Amygdala (tissue), 56 donors: Measurements from ENCODE around the gene IKBKG.
"Not testable (repeated sequence)": the region's sequence is repeated elsewhere in the genome, so short reads cannot be mapped to it uniquely, and the experiment has no call there.

Experiments
- DNase-seq, 56 donors: peaks; one replicate each; lab custom pipeline; 2025; lab: John Stamatoyannopoulos, UW

Gene IKBKG

GRCh38 chrX:154547245-154548027 lies at the start of gene IKBKG:
Gene IKBKG (plus strand): TSS chrX:154547620. CDS start chrX:154552003, 4,383 bp downstream.
- peak; percentile 9 to 92 (median 82) for DNase-seq

GRCh38 chrX:154501423-154501822 lies 46.0 kb upstream of the IKBKG start:
- not testable (repeated sequence) for DNase-seq

DNA sequence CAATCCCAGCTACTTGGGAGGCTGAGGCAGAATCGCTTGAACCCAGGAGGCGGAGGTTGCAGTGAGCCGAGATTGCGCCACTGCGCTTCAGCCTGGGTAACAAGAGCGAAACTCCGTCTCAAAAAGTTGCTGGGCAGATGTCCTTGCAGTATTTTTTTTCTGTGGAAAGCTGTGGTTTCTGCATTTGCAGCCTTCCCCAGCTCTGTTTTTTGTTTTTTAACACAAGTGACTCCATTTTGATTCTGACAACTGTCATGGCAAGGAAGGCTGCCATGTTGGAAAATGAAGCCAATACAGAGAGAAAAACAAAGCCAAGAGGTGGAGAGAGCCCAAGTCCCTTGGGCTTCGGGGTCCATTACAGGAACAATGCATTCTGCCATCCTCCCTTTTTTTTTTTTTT lies 45.3 kb upstream of the IKBKG start:
- DNase-seq = no peak

GRCh38 chrX:154502989-154503388 lies 44.4 kb upstream of the IKBKG start:
- DNase-seq = no peak

GRCh38 chrX:154505734-154506133 lies 41.7 kb upstream of the IKBKG start:
- DNase-seq = no peak

- peak in 1 of 56 donors; percentile 8 for DNase-seq
Observed at GRCh38 chrX:154506483-154507332, 40.7 kb upstream of the IKBKG start.

DNA sequence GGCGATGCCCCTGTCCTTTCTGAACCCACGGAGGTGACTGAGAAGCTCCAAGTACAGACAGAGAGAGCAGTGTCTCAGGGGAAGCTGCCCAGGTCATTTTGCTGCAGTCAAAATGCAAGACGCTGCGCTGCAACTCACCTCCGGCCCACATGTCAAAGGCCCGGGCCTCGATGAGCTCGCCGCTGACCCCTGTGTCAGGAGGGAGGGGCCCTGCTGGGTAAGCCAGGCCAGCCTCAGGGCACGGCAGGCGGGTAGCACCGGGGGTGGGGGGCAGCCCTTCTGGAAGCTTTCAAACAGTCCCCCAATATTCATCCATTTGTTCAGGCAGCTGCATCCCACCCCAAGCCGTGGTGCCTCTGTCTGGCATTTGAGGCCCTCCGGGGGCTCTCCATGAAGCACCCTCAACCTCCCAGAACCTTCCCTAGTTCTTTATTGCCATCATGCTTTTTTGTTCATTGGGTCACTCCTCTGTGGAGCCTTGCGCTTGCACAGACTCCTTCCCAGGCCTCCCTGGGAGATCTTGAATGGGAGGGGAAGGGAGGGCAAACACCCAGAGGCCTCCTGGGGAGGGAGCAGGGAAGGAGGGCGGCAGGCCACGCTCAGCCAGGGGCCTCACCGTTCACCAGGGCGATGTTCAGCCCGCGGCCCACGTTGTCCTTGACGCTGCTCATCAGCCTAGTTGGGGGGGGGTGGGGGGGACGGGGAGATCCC lies 39.6 kb upstream of the IKBKG start:
- DNase-seq = no peak

DNA sequence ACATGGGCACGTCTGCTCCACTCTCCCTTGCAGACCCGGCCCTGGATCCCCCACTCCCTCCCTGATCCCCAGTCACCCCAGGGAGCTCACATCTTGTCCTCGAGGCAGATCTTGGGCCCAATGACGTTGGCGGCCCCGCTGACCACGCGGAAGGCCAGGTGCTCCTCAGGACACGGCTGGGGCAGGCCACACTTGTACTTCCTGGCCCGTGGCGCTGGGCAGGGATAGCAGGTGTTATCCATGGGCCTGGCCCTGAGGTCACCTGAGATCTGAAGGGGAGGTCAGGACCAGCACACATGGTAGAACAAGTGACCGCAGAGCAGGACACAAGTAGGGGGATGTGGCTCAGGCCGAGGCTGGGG lies 39.1 kb upstream of the IKBKG start:
- DNase-seq = no peak

GRCh38 chrX:154509455-154509854 lies 38.0 kb upstream of the IKBKG start:
- DNase-seq = no peak

DNA sequence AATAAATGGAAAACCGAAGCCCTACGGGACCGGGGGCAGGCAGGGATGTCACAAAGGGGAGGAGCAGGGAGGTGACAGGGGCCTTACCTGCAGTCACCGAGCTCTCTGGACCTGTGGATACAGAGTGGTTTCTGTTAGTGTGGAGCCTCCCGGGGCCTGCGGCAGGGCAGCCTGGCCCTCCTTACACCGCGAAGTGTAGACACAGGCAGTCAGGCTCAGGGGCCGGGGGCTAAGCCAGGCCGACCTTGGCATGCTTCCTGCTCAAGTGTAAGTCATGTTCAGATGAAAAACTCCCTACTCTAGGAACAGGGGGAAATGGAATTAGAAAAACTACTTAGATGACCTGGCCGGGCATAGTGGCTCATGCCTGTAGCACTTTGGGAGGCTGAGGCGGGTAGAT lies 35.7 kb upstream of the IKBKG start:
- no peak for DNase-seq

GRCh38 chrX:154512879-154513553 lies 34.4 kb upstream of the IKBKG start:
- DNase-seq = no peak

DNA sequence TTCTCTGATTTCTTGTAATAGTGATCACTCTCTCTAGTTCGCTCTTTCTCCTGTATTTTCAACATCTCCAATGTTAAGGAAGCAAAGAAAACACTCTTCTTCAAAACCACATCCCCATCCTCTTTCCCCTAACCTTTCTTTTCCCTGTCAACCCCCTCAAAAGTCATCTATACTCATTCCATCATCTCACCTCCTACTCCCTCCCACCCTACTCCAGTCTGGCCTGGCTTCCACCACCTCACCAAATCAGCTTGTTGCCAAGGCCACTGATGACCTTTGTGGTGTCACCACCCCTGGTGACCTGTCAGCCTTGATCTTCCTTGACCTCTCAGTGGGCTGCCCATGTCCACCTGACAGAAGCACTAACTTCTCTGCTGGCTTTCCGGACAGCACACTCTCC lies 33.7 kb upstream of the IKBKG start:
- DNase-seq = no peak

- peak in 1 of 56 donors; percentile 10 for DNase-seq
Observed at GRCh38 chrX:154515090-154515965, 32.1 kb upstream of the IKBKG start.

DNA sequence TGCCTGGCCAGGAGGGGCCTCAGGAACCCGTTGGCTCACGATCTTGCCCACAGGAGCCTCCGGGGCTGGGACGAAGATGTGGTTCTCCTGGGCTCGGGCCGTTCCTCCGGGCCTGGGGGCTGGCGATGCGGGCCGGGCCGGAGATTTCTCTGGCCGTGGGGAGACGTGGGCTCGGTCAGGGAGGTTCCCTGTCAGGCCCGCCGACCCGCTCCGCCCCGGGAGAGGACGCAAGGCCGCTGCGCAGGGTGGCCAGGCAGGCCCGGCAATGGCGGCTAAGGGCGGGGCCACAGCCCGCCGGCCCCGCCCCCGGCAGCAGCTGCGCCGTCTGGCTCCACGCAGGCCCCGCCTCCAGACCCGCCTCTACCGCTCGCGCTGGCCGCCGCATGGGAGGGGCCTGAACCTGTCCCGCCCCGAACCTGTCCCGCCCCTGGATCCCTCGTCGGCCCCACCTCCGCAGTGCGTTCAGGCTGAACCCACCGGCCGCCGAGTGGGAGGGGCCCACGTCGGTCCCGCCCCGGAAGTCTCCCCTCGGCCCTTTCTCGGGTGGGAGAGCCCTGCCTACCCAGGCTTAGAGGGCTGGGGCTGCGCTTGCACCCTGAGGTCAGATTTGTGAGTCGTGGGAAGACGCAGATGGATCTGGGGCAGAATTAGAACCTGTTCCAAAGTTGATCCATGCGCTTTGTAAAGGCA lies 31.3 kb upstream of the IKBKG start, which contains the start of gene FAM3A:
FAM3A (minus strand) TSS at position 267 of the 690 bp plus-strand sequence. CDS start 460 bp downstream, outside the sequence.
- peak in 55 of 56 donors; percentile 19 to 96 (median 86) for DNase-seq

GRCh38 chrX:154516656-154517100 lies 30.7 kb upstream of the IKBKG start:
- peak in 12 of 56 donors; percentile 13 to 52 (median 40) for DNase-seq

GRCh38 chrX:154517101-154517781 lies 30.2 kb upstream of the IKBKG start:
- peak in 18 of 56 donors; percentile 1 to 55 (median 30) for DNase-seq

GRCh38 chrX:154519389-154519788 lies 28.0 kb upstream of the IKBKG start:
- no peak for DNase-seq
